Lower lobe of right lung (tissue), 2 donors: ENCODE data around the gene AUTS2. TPM values are rescaled to one million over a fixed set of nuclear protein-coding genes. Genes with fewer than 3 reads are reported as not detected.

ENCODE experiments used
- ATAC-seq, 2 donors: fragments of 200-7000 bp; cut with Tn5 transposase; one replicate each; pipeline ENCODE4 v1.9.1; 2020 to 2022; ENCODE audit warnings: mild to moderate bottlenecking in 2 of 2, moderate library complexity in 2 of 2
- DNase-seq: peaks from one replicate; pipeline ENCODE4 v3.0.0-alpha.2; 2020
- H3K27ac ChIP-seq: fragments of 200-600 bp; one replicate; pipeline ENCODE4 v1.8.0; 2022
- H3K27me3 ChIP-seq: fragments of 200-600 bp; one replicate; pipeline ENCODE4 v1.8.0; 2022; ENCODE audit warnings: low read depth
- H3K36me3 ChIP-seq: fragments of 200-600 bp; one replicate; pipeline ENCODE4 v1.8.0; 2022; ENCODE audit warnings: mild to moderate bottlenecking
- H3K4me1 ChIP-seq: fragments of 200-600 bp; one replicate; pipeline ENCODE4 v1.8.0; 2022
- H3K4me3 ChIP-seq: fragments of 200-600 bp; one replicate; pipeline ENCODE4 v1.8.0; 2022; ENCODE audit warnings: mild to moderate bottlenecking
- H3K9me3 ChIP-seq: fragments of 200-600 bp; one replicate; pipeline ENCODE4 v1.8.0; 2022
- CTCF ChIP-seq: fragments of 200-600 bp; IDR thresholded peaks from one replicate; pipeline ENCODE4 v1.8.0; 2022; ENCODE audit warnings: antibody characterized with exemption, mild to moderate bottlenecking
- intact Hi-C: fragments of 100-400 bp; cut with DNase I; formaldehyde crosslinking; loops from one replicate; pipeline ENCODE4 v1.11.0; 2022
- total RNA-seq: library from RNA; stranded (reverse); fragmentation: NEBNext Ultra II Directional; extraction: Animal tissue kit (Norgen Biotek cat#: 25700); gene quantifications from one replicate; pipeline ENCODE4 v1.2.1, GENCODE V29; 2021
- donor health status: DM: no; HTN: yes; CAD: no; lungs with severe emphysema.

The AUTS2 gene
- total RNA-seq, 1 donor from 2014 or later: 45.7 TPM

DNA sequence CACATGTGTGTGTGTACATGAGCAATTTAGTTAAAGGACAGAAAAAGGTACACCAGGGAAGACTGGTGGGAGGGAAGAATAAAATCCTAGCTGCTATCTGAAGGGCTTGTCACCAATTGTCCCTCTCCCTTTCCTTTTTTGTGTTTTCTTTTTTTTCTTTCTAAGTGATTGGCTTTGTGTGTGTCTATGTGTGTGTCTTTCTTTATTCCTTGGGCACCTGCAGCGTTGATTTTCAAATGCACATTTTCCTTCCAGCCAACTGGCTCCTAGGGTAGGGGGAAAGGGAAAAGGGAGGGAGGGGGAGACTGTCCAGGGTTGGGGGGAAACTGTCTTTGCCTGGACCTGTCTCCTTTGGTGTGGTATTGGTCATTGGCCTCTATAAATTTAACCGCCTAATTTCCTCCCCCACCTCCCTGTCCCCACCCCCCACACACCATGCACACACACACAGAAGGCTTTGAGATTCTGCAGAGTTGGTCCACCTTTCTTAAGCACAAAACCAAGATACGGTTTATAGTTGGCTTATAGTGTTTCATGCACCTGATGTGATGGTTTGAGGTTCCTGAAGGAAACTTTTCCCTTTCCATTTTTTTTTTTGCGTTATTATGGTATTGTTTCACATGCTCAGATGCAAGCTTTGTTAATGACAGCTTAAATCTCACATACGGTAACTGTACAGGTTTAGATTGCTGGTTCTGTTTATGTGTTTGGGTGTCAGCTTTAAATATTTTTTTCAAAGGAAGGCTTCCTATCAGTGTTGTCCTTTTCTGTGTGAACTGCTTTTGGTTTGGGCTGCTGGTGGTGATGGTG is 2.6 kb downstream of the AUTS2 start:
- peaks cover 26% of the 10 kb centered on the region for H3K4me1 ChIP-seq
- no peak for ATAC-seq
- peak overlapping the region; percentile 83 for H3K4me3 ChIP-seq
- no peaks in the 10 kb centered on the region for H3K9me3 ChIP-seq
- no peaks in the 10 kb centered on the region for H3K36me3 ChIP-seq
- TF ChIP-seq CTCF: no peak
- H3K27ac ChIP-seq: no peak overlapping the region
- no peak for DNase-seq
- H3K27me3 ChIP-seq: no peaks in the 10 kb centered on the region
- intact Hi-C loops: no loop called here

DNA sequence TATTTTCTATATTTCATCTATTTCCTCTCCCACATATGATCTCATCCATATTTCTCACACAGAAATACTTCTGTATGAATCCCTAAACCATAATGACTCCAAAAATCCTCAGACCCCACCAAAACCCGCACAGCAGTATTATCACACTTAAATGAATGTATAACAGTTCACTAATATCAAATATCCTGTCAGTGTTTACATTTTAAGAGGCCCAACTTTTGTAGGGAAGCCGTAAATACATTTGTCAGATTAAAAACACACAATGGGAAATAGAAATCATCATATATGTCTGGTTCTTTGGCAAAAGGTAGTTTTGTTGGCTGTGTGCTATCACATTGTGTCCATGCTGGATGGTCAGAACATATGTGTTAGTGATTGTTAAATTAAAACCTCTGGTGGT is 4.2 kb downstream of the AUTS2 start:
- no peak for ATAC-seq
- intact Hi-C loops: no loop called here
- Histone ChIP-seq H3K9me3 (no peaks in the 10 kb centered on the region), H3K36me3 (no peaks in the 10 kb centered on the region), H3K4me1 (peaks cover 17% of the 10 kb centered on the region), H3K27ac (no peak overlapping the region), H3K27me3 (no peaks in the 10 kb centered on the region), H3K4me3 (no peak overlapping the region)
- DNase-seq: no peak
- no peak for TF ChIP-seq CTCF

- no peak for ATAC-seq
Observed at GRCh38 chr7:69603351-69603750, 5.1 kb downstream of the AUTS2 start.

DNA sequence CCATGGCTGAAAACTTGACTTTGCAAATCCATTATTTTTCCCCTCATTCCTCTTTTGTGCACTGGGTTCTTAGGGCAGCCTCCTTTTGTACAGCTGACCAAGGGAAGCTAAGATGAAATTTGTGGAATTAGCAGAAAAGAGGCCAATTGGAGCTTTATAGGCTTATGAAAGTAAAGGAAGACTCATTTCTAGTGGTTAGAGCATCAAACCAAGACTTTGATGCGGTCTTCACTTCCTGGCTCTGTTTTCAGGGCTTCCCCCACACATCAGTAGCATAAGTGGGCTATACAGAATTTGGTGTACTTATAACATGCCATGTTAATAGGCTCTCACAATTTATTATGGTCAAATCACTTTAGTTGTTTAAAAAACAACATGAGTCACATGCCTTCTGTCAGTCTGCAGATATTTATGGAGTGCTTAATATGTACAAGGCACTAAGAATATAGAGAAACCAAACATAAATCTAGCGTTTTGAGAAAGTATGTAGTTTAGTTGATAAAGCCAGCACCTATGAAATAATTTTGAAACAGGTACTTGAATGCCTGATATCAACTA is 5.7 kb downstream of the AUTS2 start:
- no peaks in the 10 kb centered on the region for H3K9me3 ChIP-seq
- H3K27ac ChIP-seq: no peak overlapping the region
- no peak overlapping the region for H3K4me3 ChIP-seq
- peaks cover 15% of the 10 kb centered on the region for H3K4me1 ChIP-seq
- intact Hi-C loops: no loop called here
- H3K36me3 ChIP-seq: no peaks in the 10 kb centered on the region
- DNase-seq (no peak), ATAC-seq (no peak)
- TF ChIP-seq CTCF: no peak
- no peaks in the 10 kb centered on the region for H3K27me3 ChIP-seq

More at GRCh38 chr7:69603351-69603750, 5.1 kb downstream of the AUTS2 start:
- no peak for DNase-seq
- Histone ChIP-seq H3K36me3 (no peaks in the 10 kb centered on the region), H3K4me1 (peaks cover 15% of the 10 kb centered on the region), H3K4me3 (no peak overlapping the region), H3K9me3 (no peaks in the 10 kb centered on the region), H3K27me3 (no peaks in the 10 kb centered on the region), H3K27ac (no peak overlapping the region)
- no peak for TF ChIP-seq CTCF
- intact Hi-C loops: no loop called here

GRCh38 chr7:69605070-69605469 is 6.8 kb downstream of the AUTS2 start:
- DNase-seq (no peak), ATAC-seq (no peak)
- no peak for TF ChIP-seq CTCF
- Histone ChIP-seq H3K4me3 (no peak overlapping the region), H3K27ac (no peak overlapping the region), H3K27me3 (no peaks in the 10 kb centered on the region), H3K36me3 (no peaks in the 10 kb centered on the region), H3K9me3 (no peaks in the 10 kb centered on the region), H3K4me1 (peaks cover 10% of the 10 kb centered on the region)
- intact Hi-C loops: no loop called here
